Measurements from ENCODE around the gene PAK1. TPM values are rescaled to one million over a fixed set of nuclear protein-coding genes. Genes with fewer than 3 reads are reported as not detected.

The PAK1 gene
- total RNA-seq, 2 donors from 2014 or later: 110 to 124 TPM

GRCh38 chr11:77294040-77294439 lies 179.9 kb downstream of the PAK1 start:
- no peak for ATAC-seq
- intact Hi-C loops (cut with DNase I, micrococcal nuclease): no loop called here
- no peak for DNase-seq

- intact Hi-C loops (cut with DNase I, micrococcal nuclease): no loop called here
- no peak for DNase-seq
- ATAC-seq: no peak
Observed at GRCh38 chr11:77289737-77290136, 184.2 kb downstream of the PAK1 start.

- no peak for ATAC-seq
- intact Hi-C loops (cut with DNase I, micrococcal nuclease): no loop called here
- no peak for DNase-seq
Observed at GRCh38 chr11:77287615-77288273, 186.2 kb downstream of the PAK1 start.

GRCh38 chr11:77287136-77287535 lies 186.8 kb downstream of the PAK1 start:
- no peak for DNase-seq
- ATAC-seq: no peak
- intact Hi-C loops (cut with DNase I, micrococcal nuclease): no loop called here

GRCh38 chr11:77284476-77285468 lies 189.1 kb downstream of the PAK1 start:
- DNase-seq (no peak), ATAC-seq (no peak)
- intact Hi-C loops (cut with DNase I, micrococcal nuclease): no loop called here

GRCh38 chr11:77283101-77283500 lies 190.8 kb downstream of the PAK1 start:
- DNase-seq: no peak
- intact Hi-C loops (cut with DNase I, micrococcal nuclease): no loop called here
- ATAC-seq: no peak

GRCh38 chr11:77278595-77279506 lies 195.0 kb downstream of the PAK1 start:
- DNase-seq (no peak), ATAC-seq (no peak)
- intact Hi-C loops (cut with DNase I, micrococcal nuclease): no loop called here

GRCh38 chr11:77276271-77276670 lies 197.6 kb downstream of the PAK1 start:
- DNase-seq: no peak
- no peak for ATAC-seq
- intact Hi-C loops (cut with DNase I, micrococcal nuclease): no loop called here

Other genes starting within 250 kb of the PAK1 start
- not detected for gene GDPD4, start 172.4 kb downstream of the PAK1 start, total RNA-seq
- gene AQP11, start 115.9 kb upstream of the PAK1 start, total RNA-seq: 1 to 10 TPM; 4.0 to 7.1 TPM
- gene CLNS1A, start 163.7 kb upstream of the PAK1 start, total RNA-seq: 10 to 100 TPM; 73.9 to 74.1 TPM

Data from left colon (tissue), 2 donors.